ENCODE data around the gene CD164.

DNA sequence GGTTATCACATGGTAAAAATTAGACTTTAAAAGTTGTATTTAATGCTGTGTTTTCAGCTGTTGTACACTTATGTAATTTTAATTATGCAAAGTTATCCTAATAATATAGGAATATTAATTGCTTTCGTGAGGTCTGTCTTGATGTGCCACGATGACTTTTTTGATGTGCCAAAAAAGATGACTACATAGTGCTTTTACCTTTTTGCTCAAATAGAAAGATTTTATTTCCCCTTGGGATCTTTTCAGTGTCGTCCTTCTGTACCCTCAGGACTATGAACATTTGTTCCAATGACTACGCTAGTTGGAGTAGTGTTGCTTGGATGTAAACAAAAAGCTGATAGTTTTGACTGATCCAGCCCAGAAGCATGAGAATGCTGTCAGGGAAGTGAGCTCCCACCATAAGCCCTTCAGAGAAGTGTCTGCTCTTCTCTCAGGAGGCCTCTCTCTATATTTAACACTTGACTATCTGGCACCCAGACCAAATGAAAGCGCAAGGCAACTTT is 1.2 kb upstream of the CD164 start:
- TF ChIP-seq POLR2A (IDR thresholded peaks at IDR 0.05; ENCODE audit: low read depth, low read length) (no peak), POLR2AphosphoS5 (IDR thresholded peaks at IDR 0.05; ENCODE audit: low read depth, low read length) (no peak)

Data from GM12892 (cell line).